Gastroesophageal sphincter (tissue), 4 donors: ENCODE data around the gene OTUD3. TPM values are rescaled to one million over a fixed set of nuclear protein-coding genes. Genes with fewer than 3 reads are reported as not detected.
"Not testable (repeated sequence)": the region's sequence is repeated elsewhere in the genome, so short reads cannot be mapped to it uniquely, and the experiment has no call there.

Experiments
- ATAC-seq: fragments of 150-250 bp; one replicate; pipeline ENCODE4 v1.9.1; 2016; ENCODE audit warnings: mild to moderate bottlenecking, moderate library complexity
- H3K27ac ChIP-seq, 4 donors: fragments of 200-600 bp; sonication (generic) in 3 of 4; 1 replicate in 3 of 4; 2 replicates in 1 of 4; pipeline ENCODE4 v1.5.1; 2016 to 2019
- H3K27me3 ChIP-seq: fragments of 200-600 bp; sonication (generic); one replicate; pipeline ENCODE4 v1.5.1; 2019
- H3K36me3 ChIP-seq, 2 donors: fragments of 200-600 bp; sonication (generic); one replicate each; pipeline ENCODE4 v1.5.1; 2019; ENCODE audit warnings: control low read depth in 1 of 2
- H3K4me1 ChIP-seq, 3 donors: fragments of 200-600 bp; sonication (generic); 1 replicate in 2 of 3; 2 replicates in 1 of 3; pipeline ENCODE4 v1.5.1; 2016 to 2019; ENCODE audit warnings: control low read depth in 2 of 3
- H3K4me3 ChIP-seq, 2 donors: fragments of 200-600 bp; sonication (generic); one replicate each; pipeline ENCODE4 v1.5.1; 2019; ENCODE audit warnings: mild to moderate bottlenecking in 1 of 2, moderate library complexity in 1 of 2
- H3K9me3 ChIP-seq, 3 donors: fragments of 200-600 bp; sonication (generic); one replicate each; pipeline ENCODE4 v1.5.1; 2017 to 2019; ENCODE audit warnings: control low read depth in 2 of 3
- CTCF ChIP-seq, 4 experiments: fragments of 200-600 bp in 2 of 4; fragments of 450-650 bp in 2 of 4; sonication (generic) in 1 of 4; IDR thresholded peaks; one replicate each; pipeline ENCODE4 v1.5.1; 2017 to 2019; ENCODE audit warnings: antibody characterized with exemption in 4 of 4, mild to moderate bottlenecking in 2 of 4, moderate library complexity in 2 of 4
- EP300 ChIP-seq: sonication (generic); formaldehyde crosslinking; IDR thresholded peaks from one replicate; pipeline ENCODE4 v1.6.1; 2017; ENCODE audit warnings: antibody characterized with exemption, mild to moderate bottlenecking
- POLR2A ChIP-seq, 2 donors: fragments of 450-650 bp; IDR thresholded peaks; one replicate each; pipeline ENCODE4 v1.6.1; 2017; ENCODE audit warnings: antibody characterized with exemption in 2 of 2, mild to moderate bottlenecking in 2 of 2, moderate library complexity in 1 of 2
- POLR2AphosphoS5 ChIP-seq: sonication (generic); formaldehyde crosslinking; IDR thresholded peaks from one replicate; pipeline ENCODE4 v1.6.1; 2017; ENCODE audit warnings: antibody characterized with exemption
- WGBS, 2 donors: methylation state at CpG; one replicate each; pipeline ENCODE4 v1.1.5; 2018; ENCODE audit warnings: low coverage in 1 of 2; 5-methylcytosine and 5-hydroxymethylcytosine counted together
- total RNA-seq, 4 donors: library from RNA; depleted of rRNA; stranded (reverse); fragments of >200 nt; gene quantifications; one replicate each; pipeline ENCODE4 v1.1.0, GENCODE V29; 2016

Gene OTUD3
- total RNA-seq, 4 donors from 2014 or later = 6.2 to 9.0 (median 7.9) TPM

GRCh38 chr1:19866758-19867157, 15.4 kb upstream of the OTUD3 start:
- H3K9me3 ChIP-seq = peaks cover 0 to 33% (median 0%) of the 10 kb centered on the region in 3 donors
- ATAC-seq = no peak
- WGBS, 2 donors = 50% methylated on average over 1 of the region's 1 CpG; no CpG with 5 or more reads in 1 of the 2 donors
- H3K4me1 ChIP-seq = no peaks in the 10 kb centered on the region
- H3K4me3 ChIP-seq = no peak overlapping the region
- no peak for TF ChIP-seq POLR2A (IDR thresholded peaks at IDR 0.05)
- TF ChIP-seq CTCF (IDR thresholded peaks at IDR 0.05) = no peak
- no peak for TF ChIP-seq EP300
- TF ChIP-seq POLR2AphosphoS5 = no peak
- no peaks in the 10 kb centered on the region for H3K36me3 ChIP-seq
- peaks cover 44% of the 10 kb centered on the region for H3K27me3 ChIP-seq
- H3K27ac ChIP-seq = no peak overlapping the region

GRCh38 chr1:19868575-19868974, 13.6 kb upstream of the OTUD3 start:
- not testable (repeated sequence) for H3K27ac ChIP-seq, H3K4me1 ChIP-seq, H3K4me3 ChIP-seq, ATAC-seq, H3K36me3 ChIP-seq
- WGBS, 2 donors = 56% methylated on average over 3 to 4 of the region's 4 CpGs
- H3K27me3 ChIP-seq = peaks cover 50% of the 10 kb centered on the region
- peaks cover 0 to 21% (median 0%) of the 10 kb centered on the region in 3 donors for H3K9me3 ChIP-seq

GRCh38 chr1:19869453-19869852, 12.7 kb upstream of the OTUD3 start:
- Histone ChIP-seq H3K9me3 (peaks cover 0 to 14% (median 0%) of the 10 kb centered on the region in 3 donors), H3K27me3 (peaks cover 54% of the 10 kb centered on the region)
- H3K27ac ChIP-seq, H3K4me3 ChIP-seq, ATAC-seq, H3K36me3 ChIP-seq, H3K4me1 ChIP-seq: not testable (repeated sequence)
- WGBS, 2 donors = 71 to 79% methylated on average over 2 of the region's 2 CpGs

- Histone ChIP-seq H3K9me3 (peaks cover 0 to 9% (median 0%) of the 10 kb centered on the region in 3 donors), H3K36me3 (no peaks in the 10 kb centered on the region), H3K27me3 (peaks cover 59% of the 10 kb centered on the region), H3K4me3 (no peak overlapping the region), H3K27ac (no peak overlapping the region), H3K4me1 (no peaks in the 10 kb centered on the region)
- TF ChIP-seq CTCF (IDR thresholded peaks at IDR 0.05) (no peak), POLR2AphosphoS5 (no peak), POLR2A (IDR thresholded peaks at IDR 0.05) (no peak), EP300 (no peak)
- no peak for ATAC-seq
- WGBS, 2 donors = 52 to 56% methylated on average over 2 to 5 of the region's 5 CpGs
Measured at GRCh38 chr1:19869929-19870328, 12.3 kb upstream of the OTUD3 start.

GRCh38 chr1:19872190-19872589, 10.0 kb upstream of the OTUD3 start:
- H3K9me3 ChIP-seq = no peaks in the 10 kb centered on the region
- TF ChIP-seq POLR2AphosphoS5 = no peak
- no peak for TF ChIP-seq CTCF (IDR thresholded peaks at IDR 0.05)
- TF ChIP-seq EP300 = no peak
- TF ChIP-seq POLR2A (IDR thresholded peaks at IDR 0.05) = no peak
- H3K36me3 ChIP-seq = no peaks in the 10 kb centered on the region
- no peaks in the 10 kb centered on the region for H3K4me1 ChIP-seq
- WGBS, 2 donors = 40 to 45% methylated on average over 1 to 6 of the region's 7 CpGs
- no peak for ATAC-seq
- H3K4me3 ChIP-seq = no peak overlapping the region
- no peak overlapping the region for H3K27ac ChIP-seq
- H3K27me3 ChIP-seq = peaks cover 53% of the 10 kb centered on the region

GRCh38 chr1:19877181-19877750, 4.9 kb upstream of the OTUD3 start:
- TF ChIP-seq EP300 (no peak), POLR2A (IDR thresholded peaks at IDR 0.05) (no peak), CTCF (IDR thresholded peaks at IDR 0.05) (no peak), POLR2AphosphoS5 (no peak)
- Histone ChIP-seq H3K4me3 (no peak overlapping the region), H3K27me3 (peaks cover 19% of the 10 kb centered on the region), H3K4me1 (peaks cover 0 to 5% (median 0%) of the 10 kb centered on the region in 3 donors), H3K27ac (no peak overlapping the region), H3K9me3 (no peaks in the 10 kb centered on the region), H3K36me3 (no peaks in the 10 kb centered on the region)
- ATAC-seq = no peak
- WGBS, 2 donors = 72 to 76% methylated on average over 3 to 11 of the region's 16 CpGs
